ENCODE results near the gene P2RY14. TPM values are rescaled to one million over a fixed set of nuclear protein-coding genes. Genes with fewer than 3 reads are reported as not detected.
A peak's percentile ranks its signal among the peaks of the same experiment; 100 is the strongest.

Gene P2RY14
- total and polyA plus RNA-seq, 10 of the 15 experiments (the other 5 are each of a cell fraction or from before 2014, with no cell fraction given): 0.06 to 0.37 (median 0.28) TPM; not detected in 7

GRCh38 chr3:151166161-151166560 is 112.2 kb downstream of the P2RY14 start:
- RAD21 ChIA-PET (ENCODE audit: unreplicated experiment): no interaction called here
- intact Hi-C loops (cut with micrococcal nuclease; ENCODE audit: unreplicated experiment): no loop called here
- Histone ChIP-seq H3K36me3 (ENCODE audit: control insufficient read depth in 2 of 2, insufficient read depth in 2 of 2, low read length in 1 of 2) (no peaks in the 10 kb centered on the region), H3K27ac (ENCODE audit: control insufficient read depth, insufficient read depth) (no peak overlapping the region), H3K4me2 (ENCODE audit: control insufficient read depth, insufficient read depth) (no peak overlapping the region), H3K9ac (ENCODE audit: control insufficient read depth, insufficient read depth, low read length) (no peak overlapping the region), H3K27me3 (replicated peaks in 1 of 2; ENCODE audit: control insufficient read depth in 2 of 2, insufficient read depth in 2 of 2, low read length in 1 of 2) (no peaks in the 10 kb centered on the region), H3K79me2 (ENCODE audit: control insufficient read depth, insufficient read depth, low read length) (no peaks in the 10 kb centered on the region), H3K4me3 (no peak overlapping the region), H4K20me1 (ENCODE audit: control insufficient read depth, insufficient read depth) (no peaks in the 10 kb centered on the region), H2AFZ (ENCODE audit: control insufficient read depth, low read depth, low read length) (no peak overlapping the region), H3K4me1 (ENCODE audit: control insufficient read depth, insufficient read depth, low read length) (peaks cover 17% of the 10 kb centered on the region), H3K9me3 (replicated peaks; ENCODE audit: control insufficient read depth, insufficient read depth, low read length) (no peaks in the 10 kb centered on the region)
- no TSS peak for BruUV-seq (replicated peaks)
- DNase-seq (ENCODE audit: low read depth, low spot score) (no peak), FAIRE-seq (no peak), ATAC-seq (no peak)
- CTCF ChIA-PET: interaction anchor here (2.5 to 4.6 kb wide), 4 partner anchors 10 to 121 kb away, joined by 15 to 52 read pairs (median 32); partner anchors contain the start of gene P2RY14
- SMC1A ChIA-PET (ENCODE audit: uncharacterized antibody, unreplicated experiment): interaction anchor here (1.1 to 3.6 kb wide), 2 partner anchors 61 to 92 kb away, joined by 4 to 49 read pairs; no protein-coding TSS in a partner anchor
- no peak for TF ChIP-seq HDAC2 (IDR thresholded peaks at IDR 0.05)
- TF ChIP-seq BACH1 (IDR thresholded peaks at IDR 0.05; ENCODE audit: borderline replicate concordance): no peak
- TF ChIP-seq SMC3 (IDR thresholded peaks at IDR 0.05; ENCODE audit: borderline replicate concordance, low read length): peak; percentile 20; the same call in 1 of the 2 replicates
- no peak for TF ChIP-seq SUZ12 (IDR thresholded peaks at IDR 0.05; ENCODE audit: unreplicated experiment)
- no peak for TF ChIP-seq SMARCA5 (IDR thresholded peaks at IDR 0.05)
- TF ChIP-seq SIX5 (IDR thresholded peaks at IDR 0.05; ENCODE audit: low read depth, low read length, severe bottlenecking): no peak
- no peak for TF ChIP-seq SPI1 (IDR thresholded peaks at IDR 0.05; ENCODE audit: borderline replicate concordance, insufficient read depth, low read depth, low read length)
- TF ChIP-seq, protein P1, sequence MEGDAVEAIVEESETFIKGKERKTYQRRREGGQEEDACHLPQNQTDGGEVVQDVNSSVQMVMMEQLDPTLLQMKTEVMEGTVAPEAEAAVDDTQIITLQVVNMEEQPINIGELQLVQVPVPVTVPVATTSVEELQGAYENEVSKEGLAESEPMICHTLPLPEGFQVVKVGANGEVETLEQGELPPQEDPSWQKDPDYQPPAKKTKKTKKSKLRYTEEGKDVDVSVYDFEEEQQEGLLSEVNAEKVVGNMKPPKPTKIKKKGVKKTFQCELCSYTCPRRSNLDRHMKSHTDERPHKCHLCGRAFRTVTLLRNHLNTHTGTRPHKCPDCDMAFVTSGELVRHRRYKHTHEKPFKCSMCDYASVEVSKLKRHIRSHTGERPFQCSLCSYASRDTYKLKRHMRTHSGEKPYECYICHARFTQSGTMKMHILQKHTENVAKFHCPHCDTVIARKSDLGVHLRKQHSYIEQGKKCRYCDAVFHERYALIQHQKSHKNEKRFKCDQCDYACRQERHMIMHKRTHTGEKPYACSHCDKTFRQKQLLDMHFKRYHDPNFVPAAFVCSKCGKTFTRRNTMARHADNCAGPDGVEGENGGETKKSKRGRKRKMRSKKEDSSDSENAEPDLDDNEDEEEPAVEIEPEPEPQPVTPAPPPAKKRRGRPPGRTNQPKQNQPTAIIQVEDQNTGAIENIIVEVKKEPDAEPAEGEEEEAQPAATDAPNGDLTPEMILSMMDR (IDR thresholded peaks at IDR 0.05 in 2 of 3, conservative IDR thresholded peaks at IDR 0.05 in 1 of 3; ENCODE audit: control insufficient read depth in 2 of 3, extremely low read depth in 1 of 3, insufficient read depth in 1 of 3, low read depth in 3 of 3, low read length in 3 of 3): peak in 2 of 3 experiments; percentile 16 to 23; a peak in 3 of 6 replicates
- no peak for TF ChIP-seq ZSCAN29 (IDR thresholded peaks at IDR 0.05)
- WGBS (ENCODE audit: insufficient coverage, insufficient replicate concordance, low lambda C conversion rate, missing lambda C conversion rate): 34% methylated on average over 3 of the region's 3 CpGs
- POLR2A ChIA-PET: no interaction called here
- in situ Hi-C loops (cut with MboI): loop anchor here (5.0 kb wide), 1 partner anchor 61 kb away; no protein-coding TSS in a partner anchor

All from GM12878 (cell line).